CD4-positive, alpha-beta T cell (primary cell): ENCODE data around the gene SH3GL2. TPM values are rescaled to one million over a fixed set of nuclear protein-coding genes. Genes with fewer than 3 reads are reported as not detected.

Experiments used
- ATAC-seq: fragments of 200-7000 bp; cut with Tn5 transposase; one replicate; pipeline ENCODE4 v1.10.0; 2022; ENCODE audit warnings: mild to moderate bottlenecking; ENCODE audit not compliant: poor library complexity
- CTCF ChIA-PET: fragments of 350-600 bp; sonication (Branson Sonifier 250); formaldehyde crosslinking; loops from one replicate; lab custom pipeline; 2021; ENCODE audit warnings: antibody characterized with exemption, inconsistent platforms; lab: Charles Lee
- POLR2A ChIA-PET: fragments of 350-600 bp; sonication (Branson Sonifier 250); formaldehyde crosslinking; loops from one replicate; lab custom pipeline; 2021; ENCODE audit warnings: antibody characterized with exemption, inconsistent platforms; lab: Charles Lee
- DNase-seq, 14 experiments: peaks; one replicate each; pipeline ENCODE4 v3.0.0-alpha.2; 2013 to 2020; ENCODE audit warnings: mixed read lengths in 2 of 14
- H3K27ac ChIP-seq, 2 donors: one replicate each; pipeline versions ENCODE4 v1.5.1 to v1.7.0; 2013; ENCODE audit warnings: low read length in 2 of 2, low read depth in 1 of 2, mild to moderate bottlenecking in 1 of 2
- H3K27me3 ChIP-seq, 2 experiments: 1 replicate in 1 of 2; 2 replicates in 1 of 2; pipeline versions ENCODE4 v1.6.1 to v1.7.0; 2013; ENCODE audit warnings: low read length in 2 of 2, control low read depth in 1 of 2, mild to moderate bottlenecking in 1 of 2, moderate library complexity in 1 of 2; ENCODE audit not compliant: insufficient read depth in 2 of 2, control insufficient read depth in 1 of 2
- H3K36me3 ChIP-seq: one replicate; pipeline ENCODE4 v1.6.1; 2013; ENCODE audit warnings: low read length, control low read depth; ENCODE audit not compliant: insufficient read depth
- H3K4me1 ChIP-seq: one replicate; pipeline ENCODE4 v1.6.1; 2013; ENCODE audit warnings: low read length, control low read depth; ENCODE audit not compliant: insufficient read depth
- H3K4me3 ChIP-seq: one replicate; pipeline ENCODE4 v1.5.1; 2013; ENCODE audit warnings: mild to moderate bottlenecking, low read length, moderate library complexity
- H3K9me3 ChIP-seq, 2 experiments: 1 replicate in 1 of 2; 2 replicates in 1 of 2; pipeline versions ENCODE4 v1.6.1 to v1.7.0; 2013; ENCODE audit warnings: low read length in 2 of 2, mild to moderate bottlenecking in 2 of 2, control low read depth in 1 of 2, moderate library complexity in 1 of 2; ENCODE audit not compliant: control insufficient read depth in 1 of 2, insufficient read depth in 1 of 2
- H3K27ac Mint-ChIP-seq: one replicate; pipeline ENCODE4 v1.8.0; 2020; ENCODE audit warnings: mixed read lengths
- H3K27me3 Mint-ChIP-seq: one replicate; pipeline ENCODE4 v1.8.0; 2021; ENCODE audit warnings: mixed read lengths
- H3K36me3 Mint-ChIP-seq: one replicate; pipeline ENCODE4 v1.8.0; 2021; ENCODE audit warnings: low read depth, mixed read lengths
- H3K4me1 Mint-ChIP-seq: one replicate; pipeline ENCODE4 v1.8.0; 2021; ENCODE audit warnings: low read depth, mixed read lengths
- H3K4me3 Mint-ChIP-seq: one replicate; pipeline ENCODE4 v1.8.0; 2020; ENCODE audit warnings: mild to moderate bottlenecking, mixed read lengths
- H3K9me3 Mint-ChIP-seq: one replicate; pipeline ENCODE4 v1.8.0; 2020; ENCODE audit warnings: mixed read lengths
- intact Hi-C, 2 experiments: fragments of 100-400 bp; cut with DNase I in 1 of 2; cut with micrococcal nuclease in 1 of 2; formaldehyde crosslinking; loops; one replicate each; pipeline versions ENCODE4 v1.15.1 to v1.9.0; 2023 to 2025; cut with DNase I, micrococcal nuclease
- total RNA-seq, 174 experiments: library from RNA in 2 of 174; stranded (reverse) in 2 of 174; gene quantifications; one replicate each; pipeline ENCODE4 v1.2.3 and lab custom pipeline; 2021 to 2026
- TF ChIP-seq, protein P1 (sequence below): fragments of 200-600 bp; IDR thresholded peaks from one replicate; pipeline ENCODE4 v1.8.0; 2022; ENCODE audit warnings: antibody characterized with exemption, mild to moderate bottlenecking

The SH3GL2 gene
- total RNA-seq, 2 experiments from 2014 or later, result not detected

DNA sequence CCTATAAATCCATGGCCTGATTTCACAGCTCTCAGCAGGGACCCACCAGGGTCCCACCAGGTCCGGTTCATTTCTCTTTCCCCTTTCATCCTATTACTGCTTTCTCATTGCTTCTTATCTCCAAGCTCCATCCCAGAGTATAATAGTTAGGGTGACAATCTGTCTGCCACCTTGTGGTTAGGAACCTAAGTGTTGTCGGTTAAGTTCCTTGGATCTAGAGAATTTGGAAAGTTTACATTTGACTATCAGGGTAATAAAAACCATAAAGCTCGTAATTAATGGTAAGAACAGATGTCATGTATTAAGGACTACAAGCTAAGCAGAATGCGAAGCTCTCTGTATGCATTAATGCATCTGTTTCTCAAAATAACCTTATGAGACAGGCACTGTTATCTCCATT lies 259.1 kb downstream of the SH3GL2 start:
- Mint-ChIP-seq H3K36me3 (no peaks in the 10 kb centered on the region), H3K9me3 (peaks cover 2% of the 10 kb centered on the region), H3K27me3 (no peaks in the 10 kb centered on the region), H3K27ac (no peak overlapping the region), H3K4me3 (no peak overlapping the region), H3K4me1 (no peaks in the 10 kb centered on the region)
- no peak for DNase-seq
- H3K27ac ChIP-seq, result no peak overlapping the region
- peaks cover 0 to 7% of the 10 kb centered on the region in 2 experiments for H3K9me3 ChIP-seq
- H3K4me3 ChIP-seq, result no peak overlapping the region
- H3K27me3 ChIP-seq, result no peaks in the 10 kb centered on the region
- intact Hi-C loops, result no loop called here
- CTCF ChIA-PET, result no interaction called here
- no peaks in the 10 kb centered on the region for H3K36me3 ChIP-seq
- POLR2A ChIA-PET, result no interaction called here
- TF ChIP-seq, protein P1, sequence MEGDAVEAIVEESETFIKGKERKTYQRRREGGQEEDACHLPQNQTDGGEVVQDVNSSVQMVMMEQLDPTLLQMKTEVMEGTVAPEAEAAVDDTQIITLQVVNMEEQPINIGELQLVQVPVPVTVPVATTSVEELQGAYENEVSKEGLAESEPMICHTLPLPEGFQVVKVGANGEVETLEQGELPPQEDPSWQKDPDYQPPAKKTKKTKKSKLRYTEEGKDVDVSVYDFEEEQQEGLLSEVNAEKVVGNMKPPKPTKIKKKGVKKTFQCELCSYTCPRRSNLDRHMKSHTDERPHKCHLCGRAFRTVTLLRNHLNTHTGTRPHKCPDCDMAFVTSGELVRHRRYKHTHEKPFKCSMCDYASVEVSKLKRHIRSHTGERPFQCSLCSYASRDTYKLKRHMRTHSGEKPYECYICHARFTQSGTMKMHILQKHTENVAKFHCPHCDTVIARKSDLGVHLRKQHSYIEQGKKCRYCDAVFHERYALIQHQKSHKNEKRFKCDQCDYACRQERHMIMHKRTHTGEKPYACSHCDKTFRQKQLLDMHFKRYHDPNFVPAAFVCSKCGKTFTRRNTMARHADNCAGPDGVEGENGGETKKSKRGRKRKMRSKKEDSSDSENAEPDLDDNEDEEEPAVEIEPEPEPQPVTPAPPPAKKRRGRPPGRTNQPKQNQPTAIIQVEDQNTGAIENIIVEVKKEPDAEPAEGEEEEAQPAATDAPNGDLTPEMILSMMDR, result no peak
- no peak for ATAC-seq
- H3K4me1 ChIP-seq, result no peaks in the 10 kb centered on the region

DNA sequence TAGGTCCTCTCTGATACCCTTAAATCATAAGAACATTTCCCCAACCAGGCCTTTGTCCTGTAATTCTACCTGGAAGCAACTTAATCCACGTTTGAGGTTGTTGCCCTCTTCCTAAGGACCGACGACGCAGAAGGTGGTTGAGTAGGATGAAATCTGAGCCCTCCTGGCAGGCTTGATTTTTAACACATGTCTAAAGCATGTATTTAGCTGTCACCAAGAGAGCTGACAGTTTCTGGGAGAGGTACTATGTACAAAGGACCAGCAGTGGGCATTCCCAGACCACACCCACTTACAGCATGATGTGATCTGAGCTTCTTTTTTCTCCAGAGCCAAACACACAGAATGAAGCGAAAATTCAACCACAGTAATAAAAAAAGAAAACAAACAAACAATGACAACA lies 260.9 kb downstream of the SH3GL2 start:
- peaks cover 0 to 9% of the 10 kb centered on the region in 2 experiments for H3K9me3 ChIP-seq
- TF ChIP-seq, protein P1, result no peak
- H3K27ac Mint-ChIP-seq, result no peak overlapping the region
- no peak overlapping the region for H3K4me3 Mint-ChIP-seq
- no peaks in the 10 kb centered on the region for H3K27me3 Mint-ChIP-seq
- H3K36me3 Mint-ChIP-seq, result no peaks in the 10 kb centered on the region
- ChIA-PET CTCF (no interaction called here), POLR2A (no interaction called here)
- ATAC-seq, result no peak
- no peak for DNase-seq
- H3K4me3 ChIP-seq, result no peak overlapping the region
- intact Hi-C loops, result no loop called here
- H3K36me3 ChIP-seq, result no peaks in the 10 kb centered on the region
- no peaks in the 10 kb centered on the region for H3K27me3 ChIP-seq
- no peaks in the 10 kb centered on the region for H3K4me1 ChIP-seq
- H3K27ac ChIP-seq, result no peak overlapping the region
- peaks cover 9% of the 10 kb centered on the region for H3K9me3 Mint-ChIP-seq
- no peaks in the 10 kb centered on the region for H3K4me1 Mint-ChIP-seq

DNA sequence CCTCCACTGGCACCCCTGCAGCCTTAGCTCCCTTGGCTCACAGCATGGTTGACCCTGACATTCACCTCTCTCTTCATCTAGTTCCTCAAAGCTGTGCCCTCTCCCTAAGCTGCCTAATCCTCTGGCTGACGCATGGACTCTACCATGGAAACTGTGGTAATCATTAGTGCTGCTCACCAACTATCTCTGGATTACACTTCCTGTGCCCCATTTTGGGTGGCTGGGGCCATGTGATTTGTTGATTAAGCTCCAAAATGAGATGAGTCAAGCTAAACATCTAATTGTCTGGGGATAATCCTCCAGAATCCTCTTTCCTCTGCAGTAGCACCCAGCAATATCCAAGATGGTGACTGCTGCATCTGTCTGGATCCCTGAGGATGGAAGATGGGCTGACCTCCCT lies 264.4 kb downstream of the SH3GL2 start:
- Mint-ChIP-seq H3K4me1 (no peaks in the 10 kb centered on the region), H3K27me3 (no peaks in the 10 kb centered on the region), H3K9me3 (peaks cover 7% of the 10 kb centered on the region), H3K27ac (no peak overlapping the region), H3K36me3 (no peaks in the 10 kb centered on the region), H3K4me3 (no peak overlapping the region)
- TF ChIP-seq, protein P1, result no peak
- ChIA-PET POLR2A (no interaction called here), CTCF (no interaction called here)
- DNase-seq (no peak), ATAC-seq (no peak)
- Histone ChIP-seq H3K27ac (no peak overlapping the region), H3K4me3 (no peak overlapping the region), H3K9me3 (peaks cover 0 to 17% of the 10 kb centered on the region in 2 experiments), H3K4me1 (no peaks in the 10 kb centered on the region), H3K27me3 (no peaks in the 10 kb centered on the region), H3K36me3 (no peaks in the 10 kb centered on the region)
- intact Hi-C loops, result no loop called here
